ENCODE measurements around the gene OR8B8. TPM values are rescaled to one million over a fixed set of nuclear protein-coding genes. Genes with fewer than 3 reads are reported as not detected.
"Not testable (repeated sequence)": the region's sequence is repeated elsewhere in the genome, so short reads cannot be mapped to it uniquely, and the experiment has no call there.

The OR8B8 gene
- total RNA-seq, 3 donors from 2014 or later (not counting 1 experiment from before 2014, with no cell fraction given): not detected

- no peak overlapping the region for H3K4me3 ChIP-seq (ENCODE audit: low read length)
- H3K36me3 Mint-ChIP-seq: no peaks in the 10 kb centered on the region
- 84% methylated on average over 5 of the region's 5 CpGs for WGBS (ENCODE audit: insufficient coverage)
- no peaks in the 10 kb centered on the region for H3K4me1 Mint-ChIP-seq
- H3K9me3 ChIP-seq (ENCODE audit: control insufficient read depth, insufficient read depth, low read length): no peaks in the 10 kb centered on the region
- H3K4me1 ChIP-seq (ENCODE audit: control insufficient read depth, insufficient read depth, low read length): no peaks in the 10 kb centered on the region
- no peak overlapping the region for H3K27ac Mint-ChIP-seq
- intact Hi-C loops (cut with micrococcal nuclease): no loop called here
- no peak overlapping the region for H3K4me3 Mint-ChIP-seq
- H3K9me3 Mint-ChIP-seq: peaks cover 0 to 3% of the 10 kb centered on the region in 2 donors
- no peaks in the 10 kb centered on the region for H3K27me3 ChIP-seq (ENCODE audit: control insufficient read depth, insufficient read depth, low read length)
- no peak overlapping the region for H3K27ac ChIP-seq (ENCODE audit: low read length)
- no peak for ATAC-seq
- peaks cover 0 to 8% of the 10 kb centered on the region in 2 donors for H3K27me3 Mint-ChIP-seq (ENCODE audit: low read depth in 2 of 2)
- no peak for DNase-seq
- TF ChIP-seq CTCF (IDR thresholded peaks at IDR 0.05): no peak
- H3K36me3 ChIP-seq (ENCODE audit: control insufficient read depth, insufficient read depth, low read length): no peaks in the 10 kb centered on the region
Observed at GRCh38 chr11:124463990-124464389, 18.5 kb upstream of the OR8B8 start.

- no peak for DNase-seq
- Mint-ChIP-seq H3K36me3 (no peaks in the 10 kb centered on the region), H3K4me1 (no peaks in the 10 kb centered on the region), H3K9me3 (peaks cover 0 to 3% of the 10 kb centered on the region in 2 donors), H3K4me3 (no peak overlapping the region), H3K27ac (no peak overlapping the region), H3K27me3 (ENCODE audit: low read depth in 2 of 2) (peaks cover 0 to 8% of the 10 kb centered on the region in 2 donors)
- no peak for TF ChIP-seq CTCF (IDR thresholded peaks at IDR 0.05)
- no peaks in the 10 kb centered on the region for H3K9me3 ChIP-seq (ENCODE audit: control insufficient read depth, insufficient read depth, low read length)
- H3K4me3 ChIP-seq (ENCODE audit: low read length): no peak overlapping the region
- intact Hi-C loops (cut with micrococcal nuclease): no loop called here
- H3K4me1 ChIP-seq (ENCODE audit: control insufficient read depth, insufficient read depth, low read length): no peaks in the 10 kb centered on the region
- ATAC-seq: no peak
- H3K27ac ChIP-seq (ENCODE audit: low read length): no peak overlapping the region
- no peaks in the 10 kb centered on the region for H3K36me3 ChIP-seq (ENCODE audit: control insufficient read depth, insufficient read depth, low read length)
- no peaks in the 10 kb centered on the region for H3K27me3 ChIP-seq (ENCODE audit: control insufficient read depth, insufficient read depth, low read length)
- WGBS (ENCODE audit: insufficient coverage): 79% methylated on average over 3 of the region's 3 CpGs
Observed at GRCh38 chr11:124463324-124463723, 17.8 kb upstream of the OR8B8 start.

GRCh38 chr11:124460459-124460858 lies 15.0 kb upstream of the OR8B8 start:
- no peak overlapping the region for H3K4me3 ChIP-seq (ENCODE audit: low read length)
- DNase-seq: no peak
- peaks cover 0 to 3% of the 10 kb centered on the region in 2 donors for H3K9me3 Mint-ChIP-seq
- no peaks in the 10 kb centered on the region for H3K4me1 ChIP-seq (ENCODE audit: control insufficient read depth, insufficient read depth, low read length)
- peaks cover 0 to 8% of the 10 kb centered on the region in 2 donors for H3K27me3 Mint-ChIP-seq (ENCODE audit: low read depth in 2 of 2)
- no peaks in the 10 kb centered on the region for H3K9me3 ChIP-seq (ENCODE audit: control insufficient read depth, insufficient read depth, low read length)
- no peaks in the 10 kb centered on the region for H3K36me3 Mint-ChIP-seq
- H3K4me3 Mint-ChIP-seq: no peak overlapping the region
- H3K27ac Mint-ChIP-seq: no peak overlapping the region
- intact Hi-C loops (cut with micrococcal nuclease): no loop called here
- 73% methylated on average over 1 of the region's 1 CpG for WGBS (ENCODE audit: insufficient coverage)
- no peak for TF ChIP-seq CTCF (IDR thresholded peaks at IDR 0.05)
- ATAC-seq: no peak
- no peaks in the 10 kb centered on the region for H3K36me3 ChIP-seq (ENCODE audit: control insufficient read depth, insufficient read depth, low read length)
- H3K27me3 ChIP-seq (ENCODE audit: control insufficient read depth, insufficient read depth, low read length): no peaks in the 10 kb centered on the region
- H3K27ac ChIP-seq (ENCODE audit: low read length): no peak overlapping the region
- no peaks in the 10 kb centered on the region for H3K4me1 Mint-ChIP-seq

- intact Hi-C loops (cut with micrococcal nuclease); H3K4me3 ChIP-seq (ENCODE audit: low read length); H3K27me3 Mint-ChIP-seq (ENCODE audit: low read depth in 2 of 2); ATAC-seq; H3K4me1 Mint-ChIP-seq; H3K27ac Mint-ChIP-seq; H3K4me1 ChIP-seq (ENCODE audit: control insufficient read depth, insufficient read depth, low read length); H3K27ac ChIP-seq (ENCODE audit: low read length); H3K9me3 ChIP-seq (ENCODE audit: control insufficient read depth, insufficient read depth, low read length); H3K36me3 Mint-ChIP-seq; DNase-seq; H3K27me3 ChIP-seq (ENCODE audit: control insufficient read depth, insufficient read depth, low read length); H3K4me3 Mint-ChIP-seq; H3K36me3 ChIP-seq (ENCODE audit: control insufficient read depth, insufficient read depth, low read length); H3K9me3 Mint-ChIP-seq: not testable (repeated sequence)
- WGBS (ENCODE audit: insufficient coverage): 96% methylated on average over 7 of the region's 7 CpGs
Observed at GRCh38 chr11:124459379-124459778, 13.9 kb upstream of the OR8B8 start.
